Peyer's patch (tissue), 4 donors: ENCODE measurements around the gene OTP.

ENCODE experiments used
- CTCF ChIP-seq, 6 experiments: fragments of 450-650 bp in 4 of 6; fragments of 200-600 bp in 2 of 6; sonication (generic) in 1 of 6; IDR thresholded peaks; one replicate each; pipeline ENCODE4 v1.5.1; 2017 to 2019; ENCODE audit warnings: antibody characterized with exemption in 6 of 6, mild to moderate bottlenecking in 3 of 6, moderate library complexity in 1 of 6
- POLR2A ChIP-seq, 2 donors: fragments of 450-650 bp; IDR thresholded peaks; one replicate each; pipeline ENCODE4 v1.5.1; 2017; ENCODE audit warnings: antibody characterized with exemption in 2 of 2, mild to moderate bottlenecking in 2 of 2, moderate library complexity in 2 of 2

DNA sequence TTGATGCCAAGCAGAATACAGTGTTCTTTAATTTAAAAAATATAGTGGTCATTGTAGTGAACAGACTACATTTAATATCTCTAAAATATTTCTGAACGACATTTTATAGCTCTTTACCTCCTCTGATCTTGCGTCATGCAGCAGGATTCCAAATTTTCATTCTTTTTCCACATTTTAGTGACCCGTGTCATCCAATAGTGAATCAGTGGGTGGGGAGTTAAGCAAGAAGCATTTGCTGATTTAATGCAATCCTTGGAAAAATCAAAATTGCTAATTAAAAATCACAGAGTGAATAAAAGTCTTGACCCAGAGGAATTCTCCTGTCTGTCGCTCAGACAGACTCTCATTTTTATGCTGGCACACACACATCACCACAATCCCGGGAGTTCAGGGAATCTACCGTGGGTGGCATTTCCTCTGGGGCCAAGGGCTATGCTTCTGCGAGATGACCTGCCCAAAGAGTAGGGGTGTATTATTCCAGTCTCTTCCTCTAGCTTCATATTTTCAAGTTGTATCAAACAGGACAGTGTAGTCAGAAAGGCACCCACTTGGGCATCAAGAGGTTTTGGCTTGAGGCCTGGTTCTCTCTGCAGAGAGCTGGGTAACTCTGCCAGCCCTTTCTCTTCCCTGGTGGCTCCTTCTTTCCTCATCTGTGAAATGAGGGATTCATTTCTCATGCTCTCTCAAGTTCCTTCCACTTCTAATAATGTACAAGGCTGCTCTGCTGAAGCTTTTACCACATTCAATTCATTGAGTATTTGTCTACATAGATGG, 24.8 kb upstream of the OTP start:
- TF ChIP-seq CTCF (IDR thresholded peaks at IDR 0.05) (no peak), POLR2A (IDR thresholded peaks at IDR 0.05) (no peak)
